ENCODE data around the gene SUSD4. TPM values are rescaled to one million over a fixed set of nuclear protein-coding genes. Genes with fewer than 3 reads are reported as not detected.

Gene SUSD4
- total RNA-seq, 1 experiment from 2014 or later = 3.5 TPM

DNA sequence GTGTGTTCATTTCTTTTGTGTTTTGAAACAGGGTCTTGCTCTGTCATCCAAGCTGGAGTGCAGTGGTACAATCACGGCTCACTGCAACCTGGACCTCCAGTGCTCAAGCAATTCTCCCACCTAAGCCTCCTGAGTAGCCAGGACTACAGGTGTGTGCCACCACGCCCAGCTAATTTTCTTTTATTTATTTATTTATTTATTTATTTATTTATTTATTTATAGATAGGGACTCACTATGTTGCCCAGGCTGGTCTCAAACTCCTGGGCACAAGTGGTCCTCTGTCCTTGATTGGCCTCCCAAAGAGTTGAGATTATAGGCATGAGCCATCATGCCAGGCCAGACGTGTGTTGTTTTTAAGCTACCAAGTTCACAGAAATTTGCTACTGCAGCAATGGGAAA, 177.2 kb downstream of the SUSD4 start:
- WGBS (ENCODE audit: extremely low coverage, insufficient read length, low lambda C conversion rate) = no CpG with 5 or more reads among the region's 3 CpGs
- H3K36me3 Mint-ChIP-seq (ENCODE audit: insufficient read depth in 1 of 3, low read depth in 3 of 3) = no peaks in the 10 kb centered on the region

More for the DNA sequence above, 177.2 kb downstream of the SUSD4 start:
- Histone ChIP-seq H3K14ac (ENCODE audit: insufficient read depth, low read length) (no peak overlapping the region), H2BK120ac (ENCODE audit: low read depth, low read length, poor library complexity, severe bottlenecking) (no peak overlapping the region), H3K27me3 (ENCODE audit: insufficient read depth, low read length) (no peaks in the 10 kb centered on the region), H2BK5ac (ENCODE audit: insufficient read length, low read length) (no peak overlapping the region), H3K27ac (ENCODE audit: insufficient read length, low read depth, low read length) (no peak overlapping the region), H4K20me1 (ENCODE audit: control insufficient read depth, insufficient read depth, insufficient read length) (no peaks in the 10 kb centered on the region), H3K23me2 (ENCODE audit: insufficient read length, low read depth, low read length, poor library complexity, severe bottlenecking) (no peaks in the 10 kb centered on the region), H2BK15ac (ENCODE audit: low read depth, low read length) (no peak overlapping the region), H3K79me2 (ENCODE audit: insufficient read depth, low read length) (no peaks in the 10 kb centered on the region), H3K56ac (ENCODE audit: insufficient read length, low read depth, low read length) (no peak overlapping the region), H3K4ac (ENCODE audit: low read depth, low read length) (no peak overlapping the region), H3K79me1 (ENCODE audit: insufficient read depth, low read depth, low read length, poor library complexity, severe bottlenecking) (no peaks in the 10 kb centered on the region), H2AFZ (ENCODE audit: low read length) (no peak overlapping the region), H3T11ph (ENCODE audit: low read length) (no peak overlapping the region), H3K23ac (ENCODE audit: insufficient read length, low read depth, low read length) (no peak overlapping the region), H3K18ac (ENCODE audit: insufficient read length, low read depth, low read length) (no peak overlapping the region), H3K4me2 (ENCODE audit: insufficient read depth, insufficient read length, low read length) (no peak overlapping the region), H2BK20ac (ENCODE audit: low read depth, low read length, poor library complexity, severe bottlenecking) (no peak overlapping the region), H4K8ac (replicated peaks; ENCODE audit: insufficient read length, low read depth, low read length) (no peak overlapping the region), H3K9ac (ENCODE audit: extremely low read depth, insufficient read length, low read length) (no peak overlapping the region), H2AK5ac (ENCODE audit: insufficient read length, low read length) (no peak overlapping the region), H2BK12ac (ENCODE audit: insufficient read length, low read depth, low read length) (no peak overlapping the region), H3K4me1 (ENCODE audit: insufficient read depth, low read length) (no peaks in the 10 kb centered on the region), H4K91ac (ENCODE audit: insufficient read length, low read depth, low read length) (no peak overlapping the region), H4K5ac (ENCODE audit: insufficient read length, low read depth, low read length) (no peak overlapping the region), H3K9me3 (ENCODE audit: control insufficient read depth, low read depth, low read length) (no peaks in the 10 kb centered on the region)
- no peak for DNase-seq
- Mint-ChIP-seq H3K27ac (no peak overlapping the region), H3K9me3 (no peaks in the 10 kb centered on the region), H3K27me3 (ENCODE audit: low read depth) (peaks cover 28% of the 10 kb centered on the region), H3K4me3 (no peak overlapping the region), H3K4me1 (no peaks in the 10 kb centered on the region)
- TF ChIP-seq, protein P1, sequence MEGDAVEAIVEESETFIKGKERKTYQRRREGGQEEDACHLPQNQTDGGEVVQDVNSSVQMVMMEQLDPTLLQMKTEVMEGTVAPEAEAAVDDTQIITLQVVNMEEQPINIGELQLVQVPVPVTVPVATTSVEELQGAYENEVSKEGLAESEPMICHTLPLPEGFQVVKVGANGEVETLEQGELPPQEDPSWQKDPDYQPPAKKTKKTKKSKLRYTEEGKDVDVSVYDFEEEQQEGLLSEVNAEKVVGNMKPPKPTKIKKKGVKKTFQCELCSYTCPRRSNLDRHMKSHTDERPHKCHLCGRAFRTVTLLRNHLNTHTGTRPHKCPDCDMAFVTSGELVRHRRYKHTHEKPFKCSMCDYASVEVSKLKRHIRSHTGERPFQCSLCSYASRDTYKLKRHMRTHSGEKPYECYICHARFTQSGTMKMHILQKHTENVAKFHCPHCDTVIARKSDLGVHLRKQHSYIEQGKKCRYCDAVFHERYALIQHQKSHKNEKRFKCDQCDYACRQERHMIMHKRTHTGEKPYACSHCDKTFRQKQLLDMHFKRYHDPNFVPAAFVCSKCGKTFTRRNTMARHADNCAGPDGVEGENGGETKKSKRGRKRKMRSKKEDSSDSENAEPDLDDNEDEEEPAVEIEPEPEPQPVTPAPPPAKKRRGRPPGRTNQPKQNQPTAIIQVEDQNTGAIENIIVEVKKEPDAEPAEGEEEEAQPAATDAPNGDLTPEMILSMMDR (conservative IDR thresholded peaks at IDR 0.05) = no peak
